Sigmoid colon (tissue), 4 donors: Measurements from ENCODE around the gene TRABD2B.

Source experiments
- CTCF ChIP-seq, 4 experiments: fragments of 450-650 bp in 3 of 4; fragments of 200-600 bp in 1 of 4; IDR thresholded peaks; one replicate each; pipeline ENCODE4 v1.5.1; 2016 to 2019; ENCODE audit warnings: antibody characterized with exemption in 4 of 4, mild to moderate bottlenecking in 3 of 4, moderate library complexity in 2 of 4
- EP300 ChIP-seq, 4 donors: sonication (generic); formaldehyde crosslinking; IDR thresholded peaks; one replicate each; pipeline ENCODE4 v1.6.1; 2017; ENCODE audit warnings: antibody characterized with exemption in 4 of 4
- POLR2AphosphoS5 ChIP-seq, 4 donors: sonication (generic); formaldehyde crosslinking; IDR thresholded peaks; one replicate each; pipeline ENCODE4 v1.6.1; 2017; ENCODE audit warnings: antibody characterized with exemption in 4 of 4

GRCh38 chr1:47843059-47843458, 154.1 kb downstream of the TRABD2B start:
- TF ChIP-seq EP300 (IDR thresholded peaks at IDR 0.05): no peak
- no peak for TF ChIP-seq POLR2AphosphoS5 (IDR thresholded peaks at IDR 0.05)
- TF ChIP-seq CTCF (IDR thresholded peaks at IDR 0.05): no peak
